Smooth muscle cell (in vitro differentiated cells): Measurements from ENCODE around the gene HP. TPM values are rescaled to one million over a fixed set of nuclear protein-coding genes. Genes with fewer than 3 reads are reported as not detected.
"Not testable (repeated sequence)": the region's sequence is repeated elsewhere in the genome, so short reads cannot be mapped to it uniquely, and the experiment has no call there.

ENCODE experiments used
- DNase-seq: peaks from one replicate; lab custom pipeline; 2025; ENCODE audit not compliant: unreplicated experiment; lab: John Stamatoyannopoulos, UW
- H2AFZ ChIP-seq: fragments of 200-600 bp; sonication (generic); 2 replicates; pipeline ENCODE4 v1.6.0; 2016; ENCODE audit warnings: antibody characterized with exemption, low read depth, mild to moderate bottlenecking
- H3F3A ChIP-seq: fragments of 200-600 bp; sonication (generic); 2 replicates; pipeline ENCODE4 v1.6.0; 2017; ENCODE audit warnings: antibody characterized with exemption, low read depth
- H3K27ac ChIP-seq: fragments of 200-600 bp; sonication (generic); 2 replicates; pipeline ENCODE4 v1.5.1; 2016; ENCODE audit warnings: low read depth, mild to moderate bottlenecking
- H3K27me3 ChIP-seq: fragments of 200-600 bp; sonication (generic); 2 replicates; pipeline ENCODE4 v1.6.1; 2016; ENCODE audit warnings: low read depth, mild to moderate bottlenecking
- H3K36me3 ChIP-seq: fragments of 200-600 bp; sonication (generic); 2 replicates; pipeline ENCODE4 v1.5.1; 2016; ENCODE audit warnings: low read depth
- H3K4me1 ChIP-seq: fragments of 200-600 bp; sonication (generic); 2 replicates; pipeline ENCODE4 v1.5.1; 2016; ENCODE audit warnings: low read depth
- H3K4me2 ChIP-seq: fragments of 200-600 bp; sonication (generic); 2 replicates; pipeline ENCODE4 v1.6.0; 2016; ENCODE audit warnings: mild to moderate bottlenecking
- H3K4me3 ChIP-seq: fragments of 200-600 bp; sonication (generic); 2 replicates; pipeline ENCODE4 v1.5.1; 2016; ENCODE audit warnings: mild to moderate bottlenecking
- H3K79me2 ChIP-seq: fragments of 200-600 bp; sonication (generic); 2 replicates; pipeline ENCODE4 v1.6.0; 2016; ENCODE audit warnings: low read depth, mild to moderate bottlenecking
- H3K9ac ChIP-seq: fragments of 200-600 bp; sonication (generic); 2 replicates; pipeline ENCODE4 v1.6.0; 2016; ENCODE audit warnings: low read depth
- H3K9me3 ChIP-seq: fragments of 200-600 bp; sonication (generic); replicated peaks from 2 replicates; pipeline ENCODE4 v1.5.1; 2016; ENCODE audit warnings: low read depth
- H4K20me1 ChIP-seq: fragments of 200-600 bp; sonication (generic); 2 replicates; pipeline ENCODE4 v1.6.0; 2016; ENCODE audit warnings: low read depth
- CTCF ChIP-seq: fragments of 200-600 bp; sonication (generic); IDR thresholded peaks from 2 replicates; pipeline ENCODE4 v1.5.1; 2017; ENCODE audit warnings: borderline replicate concordance, mild to moderate bottlenecking, antibody characterized with exemption; ENCODE audit not compliant: insufficient read depth, poor library complexity, severe bottlenecking
- WGBS: methylation state at CpG from one replicate; pipeline ENCODE4 v1.1.7; 2016; ENCODE audit warnings: low lambda C conversion rate; 5-methylcytosine and 5-hydroxymethylcytosine counted together
- polyA plus RNA-seq: library from polyadenylated mRNA; unstranded; fragments of >200 nt; fragmentation: Nextera tagmentation; extraction: Ambion mirVana; gene quantifications from 2 replicates; pipeline ENCODE4 v1.2.1, GENCODE V29; 2016
- total RNA-seq: library from RNA; depleted of rRNA; stranded (reverse); fragments of >200 nt; gene quantifications from 2 replicates; pipeline ENCODE4 v1.2.3, GENCODE V29; 2014

HP gene
- total and polyA plus RNA-seq, 2 experiments from 2014 or later: 0.33 TPM; not detected in 1

GRCh38 chr16:72051818-72052217 lies 2.5 kb upstream of the HP start:
- no peaks in the 10 kb centered on the region for H3K79me2 ChIP-seq
- no peaks in the 10 kb centered on the region for H4K20me1 ChIP-seq
- H3K9ac ChIP-seq: no peak overlapping the region
- H3K4me3 ChIP-seq: no peak overlapping the region
- H3F3A ChIP-seq: no peaks in the 10 kb centered on the region
- 89% methylated on average over 2 of the region's 2 CpGs for WGBS
- no peaks in the 10 kb centered on the region for H3K36me3 ChIP-seq
- H3K4me2 ChIP-seq: no peak overlapping the region
- H3K27ac ChIP-seq: no peak overlapping the region
- no peaks in the 10 kb centered on the region for H3K4me1 ChIP-seq
- H3K9me3 ChIP-seq: no peaks in the 10 kb centered on the region
- DNase-seq: no peak
- H3K27me3 ChIP-seq: no peaks in the 10 kb centered on the region
- no peak overlapping the region for H2AFZ ChIP-seq
- TF ChIP-seq CTCF: no peak

- no peaks in the 10 kb centered on the region for H4K20me1 ChIP-seq
- H3K79me2 ChIP-seq: no peaks in the 10 kb centered on the region
- no peak overlapping the region for H3K4me2 ChIP-seq
- no peaks in the 10 kb centered on the region for H3K27me3 ChIP-seq
- H3K9me3 ChIP-seq: no peaks in the 10 kb centered on the region
- no peaks in the 10 kb centered on the region for H3K4me1 ChIP-seq
- H3K9ac ChIP-seq: no peak overlapping the region
- no peak for TF ChIP-seq CTCF
- no peaks in the 10 kb centered on the region for H3F3A ChIP-seq
- WGBS: 85% methylated on average over 4 of the region's 4 CpGs
- no peak for DNase-seq
- H3K36me3 ChIP-seq: no peaks in the 10 kb centered on the region
- no peak overlapping the region for H3K27ac ChIP-seq
- no peak overlapping the region for H3K4me3 ChIP-seq
- H2AFZ ChIP-seq: no peak overlapping the region
Observed at GRCh38 chr16:72055911-72056310, 1.6 kb downstream of the HP start.

- H4K20me1 ChIP-seq, H3K27me3 ChIP-seq, H3K4me3 ChIP-seq, H3K4me2 ChIP-seq, H2AFZ ChIP-seq, H3K9me3 ChIP-seq, H3K27ac ChIP-seq, H3K9ac ChIP-seq, H3K36me3 ChIP-seq, H3F3A ChIP-seq, DNase-seq, H3K4me1 ChIP-seq, H3K79me2 ChIP-seq: not testable (repeated sequence)
- 69% methylated on average over 1 of the region's 6 CpGs for WGBS
Observed at GRCh38 chr16:72057313-72057712, 3.0 kb downstream of the HP start.

DNA sequence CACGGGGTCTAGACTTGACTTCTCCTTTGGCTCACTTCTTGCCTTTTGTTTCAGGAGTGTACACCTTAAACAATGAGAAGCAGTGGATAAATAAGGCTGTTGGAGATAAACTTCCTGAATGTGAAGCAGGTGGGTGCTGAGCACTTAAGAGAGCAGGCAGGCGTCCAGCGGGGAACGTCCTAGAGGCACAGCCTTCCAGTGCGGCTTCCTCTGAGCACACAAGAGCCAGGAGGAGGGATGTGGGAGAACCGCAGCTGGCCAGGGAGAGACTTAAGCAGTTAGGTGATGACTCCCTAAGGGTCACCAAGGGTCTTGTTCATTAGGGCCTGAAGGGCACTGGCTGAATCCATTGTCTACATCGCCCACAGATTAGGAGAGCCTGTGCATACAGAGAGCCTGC lies 4.8 kb downstream of the HP start:
- not testable (repeated sequence) for H3K4me1 ChIP-seq, H3K27ac ChIP-seq, H3K9ac ChIP-seq, H2AFZ ChIP-seq, DNase-seq, H4K20me1 ChIP-seq, H3F3A ChIP-seq, H3K36me3 ChIP-seq, H3K4me2 ChIP-seq, H3K4me3 ChIP-seq, H3K79me2 ChIP-seq, H3K27me3 ChIP-seq, H3K9me3 ChIP-seq
- WGBS: 92% methylated on average over 7 of the region's 7 CpGs

DNA sequence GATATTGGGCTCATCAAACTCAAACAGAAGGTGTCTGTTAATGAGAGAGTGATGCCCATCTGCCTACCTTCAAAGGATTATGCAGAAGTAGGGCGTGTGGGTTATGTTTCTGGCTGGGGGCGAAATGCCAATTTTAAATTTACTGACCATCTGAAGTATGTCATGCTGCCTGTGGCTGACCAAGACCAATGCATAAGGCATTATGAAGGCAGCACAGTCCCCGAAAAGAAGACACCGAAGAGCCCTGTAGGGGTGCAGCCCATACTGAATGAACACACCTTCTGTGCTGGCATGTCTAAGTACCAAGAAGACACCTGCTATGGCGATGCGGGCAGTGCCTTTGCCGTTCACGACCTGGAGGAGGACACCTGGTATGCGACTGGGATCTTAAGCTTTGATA lies 6.1 kb downstream of the HP start:
- no peak for TF ChIP-seq CTCF
- Histone ChIP-seq H3K4me2 (no peak overlapping the region), H3K27ac (no peak overlapping the region), H3K4me3 (no peak overlapping the region), H2AFZ (no peak overlapping the region), H3K27me3 (peaks cover 2% of the 10 kb centered on the region), H3K9ac (no peak overlapping the region), H3K9me3 (no peaks in the 10 kb centered on the region), H3K79me2 (no peaks in the 10 kb centered on the region), H3K4me1 (no peaks in the 10 kb centered on the region), H4K20me1 (no peaks in the 10 kb centered on the region), H3K36me3 (no peaks in the 10 kb centered on the region), H3F3A (no peaks in the 10 kb centered on the region)
- no peak for DNase-seq
- 95% methylated on average over 9 of the region's 9 CpGs for WGBS
